GM19351 (cell line): ENCODE data around the gene REEP3.
"Not testable (repeated sequence)": the region's sequence is repeated elsewhere in the genome, so short reads cannot be mapped to it uniquely, and the experiment has no call there.

ENCODE experiments used
- ATAC-seq: cut with Tn5 transposase; IDR thresholded peaks from one replicate; pipeline ENCODE4 v1.9.1; 2021; ENCODE audit warnings: mild to moderate bottlenecking, moderate library complexity; ENCODE audit not compliant: unreplicated experiment

The REEP3 gene

DNA sequence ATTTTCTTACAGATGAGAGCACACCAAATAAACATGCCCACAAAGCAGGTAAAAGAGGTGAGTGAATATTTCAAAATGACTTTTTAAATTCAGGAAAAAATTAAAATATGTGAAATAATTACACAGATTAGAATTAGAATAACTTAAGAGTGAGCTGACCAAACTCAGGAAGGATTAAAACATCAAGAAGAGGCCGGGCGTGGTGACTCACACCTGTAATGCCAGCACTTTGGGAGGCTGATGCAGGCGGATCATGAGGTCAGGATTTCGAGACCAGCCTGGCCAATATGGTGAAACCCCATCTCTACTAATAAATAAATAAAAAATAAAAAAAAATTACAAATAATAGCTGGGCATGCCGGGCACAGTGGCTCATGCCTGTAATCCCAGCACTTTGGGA is 140.1 kb downstream of the REEP3 start:
- ATAC-seq, result no peak

DNA sequence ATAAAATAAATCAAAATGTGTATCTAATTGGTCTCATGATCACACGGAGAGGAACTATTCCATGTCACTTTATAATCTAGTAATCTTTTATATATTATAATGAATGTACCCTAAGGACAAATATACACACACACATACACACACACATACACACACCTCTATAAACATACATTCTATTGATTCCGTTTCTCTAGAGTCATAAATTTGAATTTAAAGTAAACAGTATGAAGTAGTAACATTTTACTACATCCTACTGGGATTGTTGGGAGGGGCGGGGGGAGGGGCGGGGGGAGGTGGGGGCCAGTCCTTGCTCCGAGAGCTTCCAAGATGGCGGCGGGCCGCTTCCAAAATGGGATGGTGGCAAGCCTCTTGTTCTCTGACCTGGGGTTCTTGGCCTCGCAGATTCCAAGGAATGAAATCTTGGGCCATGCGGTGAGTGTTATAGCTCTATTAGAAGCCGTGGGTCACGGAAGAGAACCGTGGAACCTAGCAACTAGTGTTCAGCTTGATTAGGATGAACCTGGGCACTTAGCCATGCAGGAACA is 143.2 kb downstream of the REEP3 start:
- ATAC-seq, result no peak

- not testable (repeated sequence) for ATAC-seq
Measured at GRCh38 chr10:63665006-63665580, 143.9 kb downstream of the REEP3 start.

GRCh38 chr10:63665670-63666134 is 144.5 kb downstream of the REEP3 start:
- ATAC-seq, result no peak

GRCh38 chr10:63666836-63667383 is 145.7 kb downstream of the REEP3 start:
- ATAC-seq, result peak; percentile 86

- ATAC-seq, result no peak
Measured at GRCh38 chr10:63667596-63668480, 146.6 kb downstream of the REEP3 start.

DNA sequence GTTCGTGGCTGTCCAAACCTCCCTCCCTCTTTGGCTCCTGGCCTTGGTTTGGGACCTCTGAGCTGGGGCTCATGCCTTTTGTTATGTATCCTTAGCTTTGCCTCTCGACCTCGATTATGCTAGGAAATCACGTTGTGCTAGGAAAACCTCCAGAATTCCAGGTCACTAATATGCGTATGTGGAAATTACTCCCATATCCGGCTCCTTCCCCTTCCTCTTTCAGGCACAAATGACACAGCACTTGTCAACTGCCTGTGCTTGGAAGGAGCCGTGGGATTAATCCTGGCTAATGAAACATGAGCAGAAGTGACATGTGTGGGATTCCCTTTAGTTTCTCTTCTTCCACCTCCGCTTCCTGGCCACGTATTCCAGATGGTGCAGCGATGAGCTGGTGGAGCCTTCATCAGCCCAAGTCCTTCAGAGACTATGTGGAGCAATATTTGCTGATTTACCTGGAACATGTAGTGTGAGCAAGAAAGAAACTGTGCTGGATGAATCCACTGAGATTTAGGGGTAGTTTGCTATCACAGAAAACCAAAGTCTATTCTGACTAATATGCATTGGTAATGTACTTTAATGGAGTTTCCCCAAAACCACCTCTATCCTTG is 149.2 kb downstream of the REEP3 start:
- peak; percentile 52 for ATAC-seq

- no peak for ATAC-seq
Measured at GRCh38 chr10:63671317-63671937, 150.2 kb downstream of the REEP3 start.

DNA sequence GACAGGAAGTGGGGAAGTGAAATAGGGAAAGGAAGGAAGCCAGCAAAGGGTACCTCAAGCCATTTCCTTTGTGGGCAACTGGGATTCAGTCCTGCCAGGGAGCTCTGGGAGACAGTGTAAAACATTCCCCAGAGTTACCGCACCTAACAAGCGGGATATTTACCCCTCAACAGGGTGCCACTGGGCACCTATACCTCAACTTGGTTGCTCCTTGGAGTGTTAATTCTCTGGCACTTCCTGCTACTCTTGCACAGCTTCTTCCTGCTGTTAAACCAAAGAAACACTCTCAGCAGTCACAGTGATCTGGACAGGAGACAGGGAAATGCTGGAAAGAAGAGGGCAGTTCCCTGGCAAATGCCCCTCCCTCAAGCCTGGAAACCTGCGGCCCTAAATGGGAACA is 151.3 kb downstream of the REEP3 start:
- ATAC-seq, result no peak

DNA sequence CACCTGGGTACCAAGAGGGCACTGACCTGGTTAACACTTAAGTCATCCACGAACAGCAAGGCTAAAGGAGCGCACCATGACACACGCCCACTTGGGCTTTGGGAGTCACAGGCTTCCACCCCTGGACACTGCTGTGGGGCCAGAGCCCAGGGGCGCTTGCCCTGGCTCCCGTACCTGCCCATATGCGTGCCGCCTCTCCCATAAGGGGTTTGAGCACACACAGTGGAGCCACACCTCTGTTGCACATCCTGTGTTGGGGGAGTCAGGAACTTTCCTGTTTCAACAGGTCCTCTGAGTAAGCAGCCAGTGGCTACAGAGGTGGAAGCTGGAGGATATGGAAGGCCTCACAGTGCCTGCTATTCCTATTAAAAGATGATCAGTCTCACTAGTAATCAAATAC is 152.0 kb downstream of the REEP3 start:
- no peak for ATAC-seq

DNA sequence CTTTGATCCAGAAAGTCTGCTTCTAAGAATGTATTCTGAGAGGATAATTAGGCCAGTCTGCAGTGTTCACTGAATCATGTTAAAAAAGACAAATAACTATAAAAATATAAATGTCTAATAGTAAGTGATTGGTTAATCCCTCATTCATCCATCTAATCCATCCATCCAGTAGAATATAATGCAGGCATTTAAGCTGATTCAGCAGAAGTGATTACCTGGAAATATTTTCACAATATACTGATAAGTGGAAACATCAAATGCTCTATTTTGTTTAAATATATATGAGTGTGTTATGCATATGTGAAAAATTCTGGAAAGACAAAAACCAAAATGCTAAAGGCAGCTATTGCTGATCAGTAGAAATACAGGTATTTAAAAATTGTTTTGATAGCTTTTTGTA is 152.6 kb downstream of the REEP3 start:
- ATAC-seq, result no peak
